Measurements from ENCODE around the gene FBXO11. TPM values are rescaled to one million over a fixed set of nuclear protein-coding genes. Genes with fewer than 3 reads are reported as not detected.
"Not testable (repeated sequence)": the region's sequence is repeated elsewhere in the genome, so short reads cannot be mapped to it uniquely, and the experiment has no call there.

Gene FBXO11
- polyA plus RNA-seq (ENCODE audit: insufficient read length in 10 of 10), result 10 to 100 TPM; 38.0 to 59.4 (median 51.6) TPM
- long read RNA-seq, donor 1, full-length matches to known transcripts, result 2 of 40 reads
- long read RNA-seq, donor 1, partial matches to known transcripts, result 38 of 40 reads
- long read RNA-seq, donor 1, other reads (novel, unspliced or antisense), result 0 of 40 reads
- long read RNA-seq, donor 2, full-length matches to known transcripts, result 3 of 3 reads
- long read RNA-seq, donor 2, partial matches to known transcripts, result 0 of 3 reads
- long read RNA-seq, donor 2, other reads (novel, unspliced or antisense), result 0 of 3 reads
- long read RNA-seq, donor 3, result 0 reads
- long read RNA-seq, donor 4, full-length matches to known transcripts, result 2 of 2 reads
- long read RNA-seq, donor 4, partial matches to known transcripts, result 0 of 2 reads
- long read RNA-seq, donor 4, other reads (novel, unspliced or antisense), result 0 of 2 reads
- long read RNA-seq, donor 5, full-length matches to known transcripts, result 1 of 1 reads
- long read RNA-seq, donor 5, partial matches to known transcripts, result 0 of 1 reads
- long read RNA-seq, donor 5, other reads (novel, unspliced or antisense), result 0 of 1 reads
- long read RNA-seq, donor 6, full-length matches to known transcripts, result 2 of 2 reads
- long read RNA-seq, donor 6, partial matches to known transcripts, result 0 of 2 reads
- long read RNA-seq, donor 6, other reads (novel, unspliced or antisense), result 0 of 2 reads
- long read RNA-seq, donor 7, result 0 reads
- long read RNA-seq, donor 8, full-length matches to known transcripts, result 2 of 2 reads
- long read RNA-seq, donor 8, partial matches to known transcripts, result 0 of 2 reads
- long read RNA-seq, donor 8, other reads (novel, unspliced or antisense), result 0 of 2 reads
- long read RNA-seq, donor 9, result 0 reads

DNA sequence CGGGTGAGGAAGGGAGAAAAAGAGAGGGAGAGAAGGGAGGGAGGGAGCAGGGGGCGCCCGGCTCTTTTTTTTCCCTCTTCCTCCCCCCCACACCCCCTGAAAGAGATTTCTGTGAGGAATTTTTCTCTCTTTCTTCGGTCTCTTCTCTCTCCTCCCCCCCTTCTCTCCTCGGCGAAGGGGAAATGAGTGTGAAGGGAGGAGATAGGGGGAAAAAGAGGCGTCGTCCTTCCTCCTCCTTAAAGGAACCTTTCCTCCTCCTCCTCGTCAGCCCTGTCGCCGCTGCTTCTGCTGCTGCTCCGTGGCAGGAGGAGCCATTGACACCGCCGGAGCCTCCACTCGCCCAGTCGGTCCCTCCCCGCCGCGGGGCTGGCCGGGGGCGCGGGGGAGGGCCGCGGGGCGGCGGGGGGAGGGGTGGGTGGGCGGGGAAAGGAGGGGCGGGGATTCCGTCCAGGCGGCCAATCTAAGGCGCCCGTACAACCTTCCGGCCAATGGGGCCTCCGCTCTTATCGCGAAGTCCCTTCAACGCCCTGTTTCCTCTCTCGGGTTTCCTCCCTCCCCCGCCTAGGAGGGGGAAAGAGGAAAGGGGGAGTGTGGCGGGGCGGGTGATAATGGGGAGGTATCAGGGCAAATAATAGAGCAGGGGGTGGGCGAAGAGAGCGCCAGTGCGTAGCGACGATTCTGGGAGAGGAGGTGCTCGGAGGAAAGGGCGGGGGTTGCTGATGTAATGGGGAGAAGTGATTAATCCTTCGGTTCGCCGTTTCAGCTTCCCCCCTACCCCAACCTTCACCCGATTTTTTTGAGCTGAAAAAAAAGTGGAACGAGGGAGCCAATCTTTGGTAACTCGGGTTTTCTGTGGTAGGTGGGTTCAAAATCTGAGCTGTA lies at the start of gene FBXO11:
Gene FBXO11, minus strand, starts transcription at position 342 of the 882 bp plus-strand sequence. CDS start 778 bp downstream, outside the sequence.
- peak; percentile 97 to 100 (median 98) for DNase-seq

DNA sequence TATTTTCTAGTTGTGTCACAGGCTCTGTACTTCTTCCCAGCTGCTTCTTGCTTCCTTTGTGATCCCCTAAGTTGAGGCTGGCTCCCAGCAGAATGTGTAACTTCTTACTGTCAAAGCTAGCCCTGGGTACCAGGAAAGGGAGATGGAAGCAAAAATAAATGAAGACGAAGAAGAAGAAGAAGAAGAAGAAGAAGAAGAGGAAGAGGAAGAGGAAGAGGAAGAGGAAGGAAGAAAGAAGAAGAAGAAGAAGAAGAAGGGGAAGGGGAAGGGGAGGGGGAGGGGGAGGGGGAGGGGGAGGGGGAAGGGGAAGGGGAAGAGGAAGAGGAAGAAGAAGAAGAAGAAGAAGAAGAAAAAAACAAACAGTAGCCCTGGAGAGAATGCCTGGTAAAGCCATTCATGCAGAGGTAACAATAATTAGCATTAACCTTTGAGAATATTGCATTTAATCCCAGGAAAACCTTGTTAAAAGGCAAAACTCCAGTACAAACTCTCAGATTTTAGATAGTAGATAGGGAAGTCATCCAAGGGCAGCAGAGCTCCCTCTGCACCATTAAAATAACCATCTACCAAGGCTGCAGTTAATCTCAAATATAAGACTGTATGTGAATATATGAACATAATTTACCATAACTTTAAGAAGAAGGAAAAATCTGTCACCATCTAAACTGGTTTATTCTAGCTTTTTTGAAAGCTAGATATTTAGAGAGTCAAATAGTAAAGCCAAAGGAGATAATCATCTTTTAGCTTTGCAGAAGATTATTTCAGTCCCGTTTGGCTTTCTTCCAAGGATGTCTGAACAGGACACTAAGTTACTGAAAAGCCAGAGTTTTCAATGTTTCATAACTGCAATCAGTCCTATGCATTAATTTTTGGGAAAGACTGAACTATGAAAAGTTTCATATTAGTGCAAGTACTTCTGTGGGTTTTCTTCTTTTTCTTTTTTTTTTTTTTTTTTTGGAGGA lies 44.3 kb upstream of the FBXO11 start:
- peak; percentile 49 to 78 (median 54) for DNase-seq

DNA sequence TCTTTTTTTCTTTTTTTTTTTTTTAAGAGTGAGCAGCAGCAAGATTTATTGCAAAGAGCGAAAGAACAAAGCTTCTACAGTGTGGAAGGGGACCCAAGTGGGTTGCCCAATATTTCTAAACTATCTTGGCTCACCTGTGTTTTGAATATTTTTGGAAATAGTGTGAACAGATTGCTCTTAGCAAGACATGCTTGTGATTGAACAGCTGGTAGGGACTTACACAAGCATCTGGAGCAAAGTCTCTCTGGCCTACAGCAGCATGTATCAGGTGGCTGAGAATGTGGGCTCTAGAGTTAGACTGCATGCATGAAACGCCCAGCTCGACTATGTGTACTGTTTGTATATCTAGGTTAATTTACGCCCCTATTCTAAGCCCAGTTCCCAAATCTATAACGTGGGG lies 40.3 kb upstream of the FBXO11 start:
- peak; percentile 12 to 74 (median 16) for DNase-seq

DNA sequence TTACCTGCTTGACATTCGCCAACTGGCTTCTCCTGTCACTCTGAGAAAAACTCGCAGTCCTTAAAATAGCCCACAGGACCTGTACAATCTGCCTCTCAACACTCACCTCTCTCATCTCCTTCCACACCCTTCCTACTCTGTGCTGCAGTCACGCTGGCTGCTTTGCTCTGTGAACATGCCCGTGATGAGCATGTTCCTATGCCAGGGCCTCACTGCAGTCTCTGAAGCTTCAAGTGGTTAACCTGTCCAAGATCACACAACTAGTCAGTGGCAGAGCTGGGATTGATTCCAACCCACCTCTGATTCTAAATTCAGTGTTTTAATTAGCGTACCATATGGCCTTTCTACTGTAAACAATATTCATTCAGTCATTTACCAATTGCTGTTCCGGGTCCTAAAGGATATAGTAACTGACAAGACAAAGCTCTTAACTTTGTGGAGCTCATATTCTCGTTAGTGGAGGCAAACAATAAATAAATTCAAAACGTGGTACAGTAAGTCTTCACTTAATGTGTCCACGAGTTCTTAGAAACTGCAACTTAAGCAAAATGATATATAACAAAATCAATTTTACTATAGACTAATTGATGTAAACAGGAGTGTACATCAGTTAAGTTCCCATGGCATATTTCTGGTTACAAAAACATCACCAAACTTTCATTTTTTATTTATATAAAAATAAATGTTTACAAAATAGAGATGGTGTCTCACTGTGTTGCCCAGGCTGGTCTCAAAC lies 38.9 kb upstream of the FBXO11 start:
- DNase-seq, result no peak

DNA sequence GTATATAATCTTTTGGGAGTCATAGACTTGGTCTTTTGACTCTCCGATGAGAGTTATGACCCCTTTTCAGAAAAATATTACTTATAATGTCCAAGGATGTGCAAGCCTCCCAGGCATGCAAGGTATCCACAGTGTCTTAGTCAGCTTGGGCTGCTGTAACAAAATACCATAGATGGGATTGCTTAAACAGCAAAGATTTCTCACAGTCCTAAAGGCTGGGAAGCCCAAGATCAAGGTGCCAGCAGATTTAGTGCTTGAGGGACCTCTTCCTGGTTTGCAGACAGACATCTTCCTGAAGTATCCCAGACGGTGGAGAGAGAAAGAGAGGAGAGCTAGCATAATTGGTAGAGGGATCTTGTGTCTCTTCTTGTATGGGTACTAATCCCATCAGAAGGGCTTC lies 35.6 kb upstream of the FBXO11 start:
- no peak for DNase-seq

DNA sequence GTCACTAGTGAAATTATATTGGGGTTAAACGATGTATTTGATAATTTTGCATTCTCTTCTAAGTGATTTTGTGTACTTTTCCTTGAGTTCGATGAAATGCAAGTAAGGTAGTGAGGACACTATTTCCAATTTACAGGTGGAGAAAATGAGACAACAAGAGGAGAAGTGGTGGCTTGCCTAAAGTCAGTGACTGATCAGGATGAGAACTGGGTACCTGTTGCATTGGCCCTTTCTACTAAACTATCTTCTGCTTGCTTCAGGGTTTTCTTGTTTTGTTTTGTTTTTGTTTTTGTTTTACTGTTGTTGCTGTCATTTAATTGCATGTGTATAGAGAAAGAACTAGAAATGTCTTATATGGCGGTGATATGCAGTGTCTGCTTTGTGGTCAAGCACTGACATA lies 31.4 kb upstream of the FBXO11 start:
- DNase-seq, result no peak

DNA sequence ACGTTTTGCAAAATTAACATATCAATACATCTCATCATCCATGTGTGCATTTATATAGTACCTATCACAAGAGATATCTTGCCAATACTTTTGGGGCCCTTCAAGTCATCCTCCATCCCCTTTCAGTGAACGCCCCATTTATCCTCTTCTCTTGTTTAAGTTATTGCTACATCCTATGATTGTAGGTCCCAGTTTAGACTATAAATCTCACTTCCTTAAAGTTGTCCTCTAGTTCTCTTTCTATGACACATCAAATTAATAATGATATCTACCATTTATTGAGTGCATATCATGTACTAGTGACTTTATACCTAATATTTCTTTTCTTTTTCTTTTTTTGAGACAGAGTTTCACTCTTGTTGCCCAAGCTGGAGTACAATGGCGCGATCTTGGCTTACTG lies 28.8 kb upstream of the FBXO11 start:
- no peak for DNase-seq

DNA sequence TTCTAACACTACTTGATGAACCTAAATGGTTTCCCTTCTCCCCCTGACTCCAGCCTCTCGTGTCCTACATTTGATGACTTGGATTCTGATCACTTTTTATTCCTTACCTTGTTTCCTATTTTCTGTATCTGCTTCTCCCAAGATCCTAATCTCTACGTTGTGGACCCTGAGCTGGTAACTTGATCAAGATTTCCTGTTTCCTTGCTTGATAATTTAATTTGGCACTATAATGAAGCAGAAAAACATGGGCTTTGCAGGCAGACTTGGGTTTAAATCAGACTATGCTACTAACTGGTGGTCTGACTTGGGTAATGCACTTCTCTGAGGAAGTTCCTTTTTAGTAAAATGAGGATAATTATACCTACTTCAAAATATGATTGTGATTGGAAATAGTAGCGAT lies 11.7 kb upstream of the FBXO11 start:
- no peak for DNase-seq

DNA sequence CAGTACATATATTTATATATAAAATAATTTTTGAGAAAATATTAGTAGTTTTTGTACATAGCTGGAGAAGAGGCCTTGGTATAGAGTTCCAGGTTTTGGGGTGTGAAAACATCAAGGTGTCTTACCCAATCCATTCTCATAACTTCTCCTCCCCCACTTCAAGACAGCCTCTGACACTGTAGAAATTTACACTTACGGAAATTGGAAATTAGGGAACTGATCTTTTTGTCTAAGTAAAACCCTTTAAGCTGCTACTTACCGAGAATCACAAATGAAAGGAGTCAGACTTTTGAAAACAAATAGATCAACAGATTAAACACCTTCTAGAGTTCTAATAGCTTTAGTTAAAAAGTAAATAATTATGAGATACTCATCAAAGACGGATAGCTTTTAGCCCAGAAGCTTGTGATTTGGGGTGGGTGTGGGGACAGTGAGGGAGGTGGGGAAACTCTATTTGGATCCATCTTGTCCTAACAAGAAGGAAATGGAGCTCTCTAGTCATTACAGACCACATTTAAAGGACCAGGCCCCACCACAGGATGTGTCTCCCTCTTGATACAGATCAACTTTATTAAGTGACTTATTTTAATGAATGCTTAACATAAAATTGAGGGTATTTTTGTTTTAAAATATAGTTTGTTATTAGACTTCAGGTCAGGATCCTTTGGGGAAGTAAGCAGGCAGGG lies 11.1 kb upstream of the FBXO11 start:
- no peak for DNase-seq

DNA sequence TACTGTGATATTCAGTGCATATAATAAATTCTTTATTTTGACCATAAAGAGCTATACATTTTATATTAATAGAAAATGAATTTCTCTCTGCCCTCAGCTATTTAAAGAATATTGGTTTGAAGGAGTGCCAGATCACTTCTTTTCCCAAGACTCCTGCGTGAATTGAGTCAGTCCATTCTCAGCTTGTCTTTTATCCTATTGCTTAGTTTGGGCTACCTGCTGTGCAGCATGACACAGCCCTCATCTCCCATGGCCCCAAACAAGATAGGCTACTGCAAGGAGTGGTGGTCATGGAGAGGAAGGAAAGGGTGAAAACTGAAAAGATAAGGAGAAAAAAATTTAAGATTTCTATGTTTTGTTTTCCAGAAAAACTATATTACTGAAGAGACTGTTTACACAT lies 10.1 kb upstream of the FBXO11 start:
- DNase-seq, result no peak

DNA sequence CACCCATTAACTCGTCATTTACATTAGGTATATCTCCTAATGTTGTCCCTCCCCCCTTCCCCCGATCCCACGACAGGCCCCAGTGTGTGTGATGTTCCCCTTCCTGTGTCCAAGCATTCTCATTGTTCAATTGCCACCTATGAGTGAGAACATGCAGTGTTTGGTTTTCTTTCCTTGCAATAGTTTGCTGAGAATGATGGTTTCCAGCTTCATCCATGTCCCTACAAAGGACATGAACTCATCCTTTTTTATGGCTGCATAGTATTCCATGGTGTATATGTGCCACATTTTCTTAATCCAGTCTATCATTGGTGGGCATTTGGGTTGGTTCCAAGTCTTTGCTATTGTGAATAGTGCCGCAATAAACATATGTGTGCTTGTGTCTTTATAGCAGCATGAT lies 4.4 kb upstream of the FBXO11 start:
- DNase-seq, result not testable (repeated sequence)

DNA sequence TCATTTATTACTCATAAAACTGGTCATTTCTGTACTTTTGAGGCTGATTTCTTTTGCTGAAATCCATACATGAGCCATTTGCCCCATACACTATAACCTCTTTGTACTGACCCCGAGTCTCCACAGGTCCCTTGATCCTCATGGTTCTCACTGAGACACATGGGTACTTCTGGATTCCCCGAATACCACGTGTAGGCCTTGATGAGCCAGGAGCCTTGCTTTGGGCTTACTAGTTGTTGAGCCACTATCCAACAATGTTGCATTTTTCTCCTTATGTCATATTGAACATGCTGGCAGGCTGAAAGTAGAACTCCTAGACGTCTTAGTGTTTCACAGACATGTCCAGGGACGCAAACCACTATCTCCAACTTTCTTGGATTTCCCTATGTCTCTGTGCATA lies 2.4 kb upstream of the FBXO11 start:
- no peak for DNase-seq

DNA sequence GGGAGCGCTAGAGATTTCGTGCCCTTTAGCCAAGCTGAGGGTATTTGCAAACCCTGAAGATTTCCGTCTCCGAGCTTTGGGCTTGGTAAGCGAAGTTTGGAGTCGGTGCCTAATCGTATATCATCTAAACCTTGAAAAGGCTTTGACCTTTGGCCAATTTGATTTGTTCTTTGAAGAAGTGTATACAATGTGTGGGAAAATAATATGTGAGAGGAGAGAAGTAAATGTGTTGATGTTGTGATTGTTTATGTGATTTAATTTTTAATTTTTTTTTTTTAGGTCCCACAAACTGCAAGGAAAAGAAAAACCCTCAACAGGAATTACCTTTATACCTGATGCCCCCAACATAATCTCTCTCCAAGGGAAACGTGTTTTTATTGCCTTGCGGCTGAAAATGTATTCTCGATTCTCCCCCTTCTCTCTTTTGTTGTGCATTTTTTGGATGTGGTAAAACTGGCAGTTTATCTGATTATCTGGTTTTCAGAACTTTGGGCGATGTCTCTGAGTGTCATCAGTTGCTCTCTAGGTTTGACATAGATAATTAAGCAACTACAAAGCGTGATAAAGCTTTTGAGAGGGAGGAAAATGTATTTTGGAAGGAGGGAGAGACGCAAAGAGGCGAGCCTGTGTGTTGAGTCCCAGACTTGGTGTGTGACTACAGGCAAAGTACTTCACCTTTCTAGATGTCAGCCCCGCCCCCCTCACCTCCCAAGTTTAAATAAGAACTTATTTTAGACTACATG lies 912 bp upstream of the FBXO11 start:
- DNase-seq, result peak; percentile 9 to 53 (median 26)

DNA sequence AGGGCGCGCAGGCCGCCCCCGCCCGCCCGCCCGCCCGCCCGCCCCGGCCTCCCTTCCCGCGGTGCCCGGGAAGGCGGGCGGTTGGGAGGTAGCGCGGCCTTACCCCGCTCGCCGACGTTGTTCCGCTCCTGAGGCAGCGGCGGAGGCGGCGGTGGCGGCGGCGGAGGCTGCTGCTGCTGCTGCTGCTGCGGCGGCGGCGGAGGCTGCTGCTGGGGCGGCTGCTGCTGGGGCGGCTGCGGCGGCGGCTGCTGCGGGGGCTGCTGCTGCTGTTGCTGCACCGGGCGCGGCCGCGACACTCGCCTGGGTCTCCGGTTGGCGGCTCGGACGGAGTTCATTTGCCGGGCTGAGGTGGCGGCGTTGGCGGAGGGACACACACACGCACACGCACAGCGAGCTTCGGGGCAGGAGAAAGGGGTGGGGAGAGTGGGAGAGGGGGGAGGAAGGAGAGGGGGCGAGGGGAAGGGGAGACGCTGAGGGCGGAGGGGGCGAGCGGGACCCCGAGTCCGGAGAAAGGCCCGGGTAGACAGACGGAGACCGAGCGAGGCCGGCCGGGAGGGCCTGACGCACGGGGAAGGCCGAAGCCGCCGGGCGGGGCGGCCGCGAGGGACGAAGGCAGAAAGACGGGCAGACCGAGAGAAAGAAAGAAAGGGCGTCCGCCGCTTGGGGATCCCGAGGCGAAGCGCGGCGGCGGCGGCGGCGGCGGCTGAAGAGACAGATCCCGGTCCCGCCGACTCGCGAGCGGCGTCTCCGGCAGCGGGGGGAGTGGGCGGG lies 727 bp downstream of the FBXO11 start:
- peak in 2 of 3 donors; percentile 41 to 63 for DNase-seq

DNA sequence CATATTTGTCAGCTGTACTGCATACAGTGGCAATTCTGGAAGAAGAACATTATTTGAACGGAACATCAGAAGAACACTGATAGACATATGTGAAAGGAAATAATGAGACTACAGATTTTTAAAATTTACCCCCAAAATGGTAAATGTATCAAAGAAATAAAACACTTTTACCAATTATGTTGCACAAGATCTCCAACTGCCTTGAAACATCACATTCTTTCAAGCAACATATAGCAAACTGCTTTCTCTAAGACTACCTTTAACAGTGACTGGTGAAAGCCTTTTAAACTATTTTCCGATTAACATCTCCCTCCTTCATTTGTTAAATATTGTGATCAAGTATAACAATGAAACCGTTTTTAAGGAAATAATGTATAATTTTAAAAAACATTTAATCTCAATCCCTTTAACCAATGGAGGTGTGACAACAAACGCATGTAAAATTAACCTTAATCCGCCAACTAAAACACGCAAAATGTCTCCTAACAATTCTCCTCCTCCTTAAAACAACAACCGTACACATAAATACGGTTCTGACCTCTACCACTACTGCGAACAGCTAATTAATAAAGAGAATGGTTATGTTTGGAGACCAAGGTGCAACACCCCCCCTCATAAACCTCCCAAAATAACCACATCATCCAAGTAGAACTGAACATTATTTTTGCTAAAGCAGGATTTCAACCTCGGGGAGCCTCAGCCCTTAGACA lies 2.4 kb downstream of the FBXO11 start:
- peak in 1 of 3 donors; percentile 19 for DNase-seq

DNA sequence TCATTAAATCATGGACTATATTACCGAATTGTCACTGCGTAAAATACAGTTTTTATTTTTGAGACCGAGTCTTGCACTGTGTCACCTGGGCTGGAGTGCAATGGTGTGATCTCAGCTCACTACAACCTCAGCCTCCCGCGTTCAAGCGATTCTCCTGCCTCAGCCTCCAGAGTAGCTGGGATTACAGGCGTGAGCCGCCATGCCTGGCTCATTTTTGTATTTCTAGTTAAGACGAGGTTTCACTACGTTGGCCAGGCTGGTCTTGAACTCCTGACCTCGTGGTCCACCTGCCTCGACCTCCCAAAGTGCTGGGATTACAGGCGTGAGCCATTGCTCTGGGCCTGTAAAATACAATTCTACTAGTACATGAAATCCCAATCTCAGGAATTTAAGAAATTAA lies 4.4 kb downstream of the FBXO11 start:
- DNase-seq, result not testable (repeated sequence)

DNA sequence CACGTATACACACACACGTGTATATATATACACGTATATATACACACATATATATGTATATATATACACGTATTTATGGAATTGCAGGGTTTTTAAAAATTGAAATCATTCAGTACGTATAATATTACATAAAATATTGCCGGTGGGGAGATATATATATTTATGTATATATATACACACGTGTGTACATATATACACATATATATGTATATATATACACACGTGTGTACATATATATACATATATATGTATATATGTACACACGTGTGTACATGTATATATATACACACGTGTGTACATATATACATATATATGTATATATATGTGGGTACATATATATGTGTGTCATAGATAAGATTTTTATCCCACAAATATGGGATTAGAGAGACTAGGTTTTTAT lies 5.4 kb downstream of the FBXO11 start:
- no peak for DNase-seq

Measured in muscle of back (tissue), 13 donors.